Duodenal mucosa (tissue), 2 donors: ENCODE results near the gene ZFAND5.

ENCODE experiments used
- H3K27ac ChIP-seq: one replicate; pipeline ENCODE4 v1.7.0; 2013; ENCODE audit warnings: low read depth, low read length
- H3K27me3 ChIP-seq, 2 donors: one replicate each; pipeline ENCODE4 v1.7.0; 2013; ENCODE audit warnings: low read length in 2 of 2, control low read depth in 1 of 2; ENCODE audit not compliant: insufficient read depth in 2 of 2, control insufficient read depth in 1 of 2
- H3K36me3 ChIP-seq, 2 donors: one replicate each; pipeline ENCODE4 v1.7.0; 2013; ENCODE audit warnings: low read length in 2 of 2, control low read depth in 1 of 2; ENCODE audit not compliant: insufficient read depth in 2 of 2, control insufficient read depth in 1 of 2
- H3K4me1 ChIP-seq, 2 donors: one replicate each; pipeline ENCODE4 v1.7.0; 2013; ENCODE audit warnings: low read length in 2 of 2, control low read depth in 1 of 2; ENCODE audit not compliant: insufficient read depth in 2 of 2, control insufficient read depth in 1 of 2
- H3K4me3 ChIP-seq, 2 donors: one replicate each; pipeline ENCODE4 v1.7.0; 2013; ENCODE audit warnings: low read length in 2 of 2, low read depth in 1 of 2
- H3K9ac ChIP-seq, 2 donors: one replicate each; pipeline ENCODE4 v1.7.0; 2013; ENCODE audit warnings: low read length in 2 of 2, low read depth in 1 of 2
- H3K9me3 ChIP-seq, 2 donors: one replicate each; pipeline ENCODE4 v1.7.0; 2013; ENCODE audit warnings: low read length in 2 of 2, control low read depth in 1 of 2; ENCODE audit not compliant: control insufficient read depth in 1 of 2

ZFAND5 gene

DNA sequence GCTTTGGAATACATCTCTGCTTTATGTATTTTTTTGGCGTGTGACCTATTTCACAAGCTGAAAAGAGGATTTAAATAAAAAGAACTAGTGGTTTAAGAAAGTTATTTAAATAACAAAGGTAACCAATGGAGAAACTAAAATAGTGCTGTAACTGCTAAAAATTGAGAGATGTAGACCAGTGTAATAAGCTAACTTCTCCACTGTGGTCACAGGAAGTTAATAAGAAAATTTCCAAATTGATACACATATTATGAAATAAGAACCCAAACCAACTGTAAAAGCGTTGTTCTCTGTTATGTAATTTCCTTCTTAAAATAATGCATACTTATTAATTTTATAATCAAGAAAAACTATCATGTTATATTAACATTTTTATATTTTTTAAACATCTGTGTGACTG is 29.1 kb upstream of the ZFAND5 start:
- Histone ChIP-seq H3K27me3 (no peaks in the 10 kb centered on the region), H3K4me3 (no peak overlapping the region), H3K36me3 (no peaks in the 10 kb centered on the region), H3K27ac (no peak overlapping the region), H3K9ac (no peak overlapping the region), H3K4me1 (peaks cover 8 to 9% of the 10 kb centered on the region in 2 donors), H3K9me3 (no peaks in the 10 kb centered on the region)

DNA sequence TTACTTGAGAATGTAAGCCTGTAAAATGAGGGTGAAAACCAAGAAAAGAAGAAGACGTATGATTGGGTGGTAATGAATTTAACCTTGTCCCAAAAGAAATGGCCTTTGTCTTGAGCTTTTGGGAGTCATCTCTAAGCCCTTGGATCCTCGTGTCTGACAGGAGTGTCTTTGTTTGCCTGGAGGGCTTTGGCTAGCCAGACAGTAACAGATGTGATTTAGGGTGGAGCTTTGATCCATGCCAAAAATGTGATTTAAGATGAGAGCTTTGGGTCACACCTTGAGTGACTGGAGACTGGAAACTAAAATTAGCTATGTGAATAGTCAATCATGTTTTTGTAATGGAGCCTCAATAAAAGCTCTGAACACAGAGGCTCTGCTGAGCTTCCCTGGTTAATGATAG is 25.9 kb upstream of the ZFAND5 start:
- no peaks in the 10 kb centered on the region for H3K27me3 ChIP-seq
- no peak overlapping the region for H3K4me3 ChIP-seq
- H3K4me1 ChIP-seq, result no peaks in the 10 kb centered on the region
- H3K36me3 ChIP-seq, result no peaks in the 10 kb centered on the region
- H3K9me3 ChIP-seq, result no peaks in the 10 kb centered on the region
- no peak overlapping the region for H3K9ac ChIP-seq
- no peak overlapping the region for H3K27ac ChIP-seq

GRCh38 chr9:72386186-72386585 is 21.2 kb upstream of the ZFAND5 start:
- Histone ChIP-seq H3K9me3 (no peaks in the 10 kb centered on the region), H3K36me3 (no peaks in the 10 kb centered on the region), H3K4me1 (no peaks in the 10 kb centered on the region), H3K27me3 (no peaks in the 10 kb centered on the region), H3K9ac (no peak overlapping the region), H3K4me3 (no peak overlapping the region), H3K27ac (no peak overlapping the region)

DNA sequence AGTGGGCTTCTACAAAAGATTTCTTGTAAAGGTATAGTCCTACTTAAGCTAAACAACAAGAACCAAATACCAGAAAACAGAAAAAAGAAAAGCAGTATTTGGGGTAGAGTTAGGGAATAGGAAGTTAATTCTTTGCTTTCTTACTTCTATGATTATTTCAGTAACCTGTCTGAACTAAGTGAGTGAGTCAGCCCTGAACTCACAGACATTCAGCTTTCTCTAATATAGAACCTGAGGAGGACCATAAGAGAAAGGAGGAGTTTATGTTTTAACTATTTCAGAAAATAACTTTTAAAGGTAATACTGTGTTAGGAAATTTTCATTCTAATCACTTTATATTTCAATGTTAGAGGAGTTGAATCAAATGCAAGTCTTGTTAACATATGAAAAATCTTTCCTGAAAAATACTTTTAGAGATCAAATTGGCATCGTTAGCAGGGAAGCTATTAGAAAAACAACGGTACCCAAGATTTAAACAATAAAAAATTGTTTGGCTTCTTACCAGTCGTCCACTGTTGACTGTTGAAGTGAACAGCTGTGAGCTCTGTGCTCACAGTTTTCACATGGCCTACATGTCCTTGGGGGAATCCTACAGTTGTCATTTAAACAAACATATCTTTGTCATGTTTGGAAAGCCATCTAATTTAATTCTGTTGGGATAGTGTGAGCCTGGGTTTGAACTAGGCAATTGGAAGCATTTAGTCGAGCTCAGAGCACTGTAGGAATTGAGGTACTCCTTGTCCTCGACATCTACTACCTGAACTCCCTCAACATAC is 19.9 kb upstream of the ZFAND5 start:
- Histone ChIP-seq H3K4me1 (no peaks in the 10 kb centered on the region), H3K36me3 (no peaks in the 10 kb centered on the region), H3K27me3 (no peaks in the 10 kb centered on the region), H3K9me3 (no peaks in the 10 kb centered on the region), H3K4me3 (no peak overlapping the region), H3K9ac (no peak overlapping the region), H3K27ac (no peak overlapping the region)

- Histone ChIP-seq H3K36me3 (no peaks in the 10 kb centered on the region), H3K4me1 (no peaks in the 10 kb centered on the region), H3K9ac (no peak overlapping the region), H3K9me3 (no peaks in the 10 kb centered on the region), H3K27me3 (no peaks in the 10 kb centered on the region), H3K27ac (no peak overlapping the region), H3K4me3 (no peak overlapping the region)
These were observed 19.1 kb upstream of the ZFAND5 start for GRCh38 chr9:72383978-72384709.

- H3K9me3 ChIP-seq, result no peaks in the 10 kb centered on the region
- H3K9ac ChIP-seq, result no peak overlapping the region
- no peaks in the 10 kb centered on the region for H3K27me3 ChIP-seq
- no peak overlapping the region for H3K4me3 ChIP-seq
- H3K36me3 ChIP-seq, result no peaks in the 10 kb centered on the region
- no peak overlapping the region for H3K27ac ChIP-seq
- no peaks in the 10 kb centered on the region for H3K4me1 ChIP-seq
These were observed 17.4 kb upstream of the ZFAND5 start for GRCh38 chr9:72382405-72382804.

DNA sequence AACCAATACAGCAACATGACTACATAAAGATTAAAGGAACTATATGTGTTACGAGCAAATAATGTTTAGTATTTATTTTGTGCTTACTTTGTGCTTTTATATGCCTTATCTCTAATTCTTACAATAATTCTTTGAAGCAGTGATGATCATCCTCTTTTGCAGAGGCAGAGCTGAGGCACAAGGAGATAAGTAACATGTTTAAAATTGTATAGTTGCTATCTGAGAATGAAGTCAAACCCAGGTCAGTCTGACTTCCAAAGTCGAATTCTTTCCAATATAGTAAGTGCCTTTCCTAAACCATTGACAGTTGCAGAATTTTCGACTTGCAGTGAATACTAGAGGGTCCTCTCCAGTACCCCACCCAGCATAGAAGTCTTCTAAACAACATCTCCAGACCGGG is 12.0 kb upstream of the ZFAND5 start:
- Histone ChIP-seq H3K36me3 (no peaks in the 10 kb centered on the region), H3K27me3 (no peaks in the 10 kb centered on the region), H3K9me3 (no peaks in the 10 kb centered on the region), H3K27ac (no peak overlapping the region), H3K4me3 (no peak overlapping the region), H3K9ac (no peak overlapping the region), H3K4me1 (no peaks in the 10 kb centered on the region)

DNA sequence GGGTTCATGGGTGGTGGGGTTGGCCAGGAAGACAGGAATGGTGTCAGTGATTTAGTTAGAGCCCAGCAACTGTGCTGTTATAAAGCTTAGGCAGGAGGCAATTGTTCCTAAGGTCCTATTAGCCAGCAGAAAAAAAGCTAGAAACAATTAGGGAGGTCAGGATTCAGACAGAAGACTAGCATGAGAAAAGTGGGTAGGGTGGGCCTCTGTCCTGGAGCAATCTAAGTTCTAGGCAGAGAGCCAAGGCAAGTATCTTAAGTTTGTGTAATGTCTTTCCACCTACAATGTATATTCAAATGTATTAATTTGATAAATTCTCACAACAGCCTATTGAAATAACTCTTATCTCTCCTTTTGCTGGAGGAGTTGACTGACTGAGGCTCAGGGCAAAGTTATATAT is 6.1 kb upstream of the ZFAND5 start:
- Histone ChIP-seq H3K4me3 (no peak overlapping the region), H3K9ac (no peak overlapping the region), H3K36me3 (no peaks in the 10 kb centered on the region), H3K4me1 (no peaks in the 10 kb centered on the region), H3K27ac (no peak overlapping the region), H3K9me3 (no peaks in the 10 kb centered on the region), H3K27me3 (no peaks in the 10 kb centered on the region)

DNA sequence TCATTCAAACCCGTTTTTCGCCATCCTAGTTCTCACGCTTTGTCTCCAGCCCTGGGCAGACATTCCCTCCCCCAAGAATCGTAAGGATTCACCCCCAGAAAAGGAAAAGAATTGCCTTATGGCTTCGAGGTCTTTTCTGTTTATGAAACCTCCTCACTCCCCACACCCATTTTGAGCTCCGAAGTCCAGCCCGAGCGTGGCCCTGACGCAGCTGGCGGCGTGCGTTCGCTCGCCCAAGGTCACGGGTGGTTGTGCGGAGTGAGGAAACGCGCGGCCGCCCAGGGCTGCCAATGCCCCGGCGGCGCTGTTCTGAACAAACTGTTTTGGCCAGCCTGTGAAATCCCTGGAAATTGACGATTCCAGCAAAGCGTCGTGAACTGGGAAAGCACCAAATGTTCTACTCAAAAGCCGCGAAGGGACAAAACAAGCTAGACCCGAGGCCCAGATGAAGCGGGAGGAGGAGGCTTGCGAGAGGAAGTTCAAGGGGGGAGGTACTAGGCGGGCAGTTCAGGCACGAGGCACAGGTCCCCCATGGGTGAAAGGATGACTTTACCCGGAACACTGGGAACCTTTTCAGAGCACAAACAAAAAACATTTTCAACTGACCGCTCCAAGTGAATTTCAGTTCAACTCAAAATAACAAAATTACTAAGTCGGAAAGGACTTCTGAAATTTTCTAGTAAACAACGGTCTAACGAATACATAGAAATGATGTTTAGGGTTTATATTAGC is 683 bp upstream of the ZFAND5 start:
- no peaks in the 10 kb centered on the region for H3K27me3 ChIP-seq
- peaks cover 18 to 21% of the 10 kb centered on the region in 2 donors for H3K4me1 ChIP-seq
- peaks cover 0 to 4% of the 10 kb centered on the region in 2 donors for H3K36me3 ChIP-seq
- H3K4me3 ChIP-seq, result peak overlapping the region; percentile 75 to 81
- peak overlapping the region; percentile 97 for H3K27ac ChIP-seq
- H3K9ac ChIP-seq, result peak overlapping the region; percentile 92 to 97
- no peaks in the 10 kb centered on the region for H3K9me3 ChIP-seq
